T-helper 1 cell (primary cell): ENCODE results near the gene YPEL1.
"Not testable (repeated sequence)": the region's sequence is repeated elsewhere in the genome, so short reads cannot be mapped to it uniquely, and the experiment has no call there.

Experiments used
- DNase-seq, 5 donors: peaks; one replicate each; pipeline ENCODE4 v3.0.0-alpha.2; 2012 to 2020

The YPEL1 gene

GRCh38 chr22:21753374-21754111 lies 17.9 kb upstream of the YPEL1 start:
- DNase-seq, result no peak

- DNase-seq, result no peak
Observed at GRCh38 chr22:21752276-21752675, 16.7 kb upstream of the YPEL1 start.

GRCh38 chr22:21745948-21746347 lies 10.4 kb upstream of the YPEL1 start:
- no peak for DNase-seq

- not testable (repeated sequence) for DNase-seq
Observed at GRCh38 chr22:21744917-21745316, 9.3 kb upstream of the YPEL1 start.

GRCh38 chr22:21741790-21742189 lies 6.2 kb upstream of the YPEL1 start:
- no peak for DNase-seq

- DNase-seq, result no peak
Observed at GRCh38 chr22:21741059-21741458, 5.5 kb upstream of the YPEL1 start.

GRCh38 chr22:21739828-21740377 lies 4.3 kb upstream of the YPEL1 start:
- no peak for DNase-seq

- DNase-seq, result no peak
Observed at GRCh38 chr22:21738966-21739365, 3.4 kb upstream of the YPEL1 start.

- DNase-seq, result no peak
Observed at GRCh38 chr22:21738081-21738480, 2.5 kb upstream of the YPEL1 start.

GRCh38 chr22:21736948-21737347 lies 1.4 kb upstream of the YPEL1 start:
- DNase-seq, result no peak

- no peak for DNase-seq
Observed at GRCh38 chr22:21736084-21736642, 569 bp upstream of the YPEL1 start.

GRCh38 chr22:21734540-21735199 lies 924 bp downstream of the YPEL1 start:
- DNase-seq, result peak in 1 of 5 donors; percentile 50

- DNase-seq, result no peak
Observed at GRCh38 chr22:21731503-21731902, 4.1 kb downstream of the YPEL1 start.

GRCh38 chr22:21730535-21731308 lies 4.9 kb downstream of the YPEL1 start:
- no peak for DNase-seq

GRCh38 chr22:21729184-21729583 lies 6.4 kb downstream of the YPEL1 start:
- DNase-seq, result not testable (repeated sequence)

GRCh38 chr22:21728270-21728669 lies 7.3 kb downstream of the YPEL1 start:
- no peak for DNase-seq

GRCh38 chr22:21727768-21728167 lies 7.8 kb downstream of the YPEL1 start:
- DNase-seq, result no peak

GRCh38 chr22:21727159-21727558 lies 8.4 kb downstream of the YPEL1 start:
- DNase-seq, result no peak

- peak in 1 of 5 donors; percentile 58 for DNase-seq
Observed at GRCh38 chr22:21726650-21727049, 8.9 kb downstream of the YPEL1 start.

GRCh38 chr22:21725956-21726649 lies 9.5 kb downstream of the YPEL1 start:
- no peak for DNase-seq

- DNase-seq, result not testable (repeated sequence)
Observed at GRCh38 chr22:21724496-21724895, 11.1 kb downstream of the YPEL1 start.

GRCh38 chr22:21721195-21721852 lies 14.3 kb downstream of the YPEL1 start:
- DNase-seq, result not testable (repeated sequence)
